Osteocyte (in vitro differentiated cells): ENCODE data around the gene NXPE2. TPM values are rescaled to one million over a fixed set of nuclear protein-coding genes. Genes with fewer than 3 reads are reported as not detected.

Experiments used
- DNase-seq: peaks from one replicate; pipeline ENCODE4 v3.0.0; 2021; ENCODE audit warnings: mixed read lengths; ENCODE audit not compliant: unreplicated experiment; ENCODE audit errors: extremely low spot score
- H3K27ac Mint-ChIP-seq: one replicate; pipeline ENCODE4 v1.8.0; 2021; ENCODE audit warnings: mild to moderate bottlenecking, mixed read lengths; ENCODE audit not compliant: unreplicated experiment
- H3K27me3 Mint-ChIP-seq: one replicate; pipeline ENCODE4 v1.8.0; 2021; ENCODE audit warnings: mixed read lengths; ENCODE audit not compliant: unreplicated experiment
- H3K36me3 Mint-ChIP-seq: one replicate; pipeline ENCODE4 v1.8.0; 2021; ENCODE audit warnings: mixed read lengths; ENCODE audit not compliant: unreplicated experiment
- H3K4me1 Mint-ChIP-seq: one replicate; pipeline ENCODE4 v1.8.0; 2021; ENCODE audit warnings: mixed read lengths; ENCODE audit not compliant: unreplicated experiment
- H3K4me3 Mint-ChIP-seq: one replicate; pipeline ENCODE4 v1.8.0; 2021; ENCODE audit warnings: mild to moderate bottlenecking, moderate library complexity, mixed read lengths; ENCODE audit not compliant: unreplicated experiment
- H3K9me3 Mint-ChIP-seq: one replicate; pipeline ENCODE4 v1.8.0; 2021; ENCODE audit warnings: mixed read lengths; ENCODE audit not compliant: unreplicated experiment
- total RNA-seq: library from RNA; stranded (reverse); gene quantifications from 2 replicates; pipeline ENCODE4 v1.2.1, GENCODE V29; 2021
- TF ChIP-seq, protein P1 (sequence below): fragments of 200-600 bp; sonication (generic); IDR thresholded peaks from 2 replicates; pipeline ENCODE4 v1.5.0; 2021; ENCODE audit warnings: antibody characterized with exemption, mild to moderate bottlenecking, moderate library complexity

The NXPE2 gene
- total RNA-seq, 1 donor from 2014 or later, result not detected

DNA sequence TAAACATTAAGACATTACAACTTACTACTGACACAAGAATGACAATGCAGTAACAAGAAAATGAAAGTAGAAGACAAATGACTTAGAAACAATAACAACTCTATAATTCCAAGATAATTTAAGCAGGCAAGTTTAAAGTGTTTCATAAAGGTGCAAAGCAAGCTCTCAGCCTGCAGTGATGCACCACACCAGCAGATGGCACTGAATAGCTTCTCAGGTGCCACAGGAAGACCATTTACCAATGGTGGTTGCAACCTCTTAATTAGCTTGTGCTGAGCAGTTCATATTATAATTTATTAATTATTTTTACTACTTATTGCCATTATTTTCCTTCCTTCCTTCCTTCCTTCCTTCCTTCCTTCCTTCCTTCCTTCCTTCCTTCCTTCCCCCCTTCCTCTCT lies 60.6 kb downstream of the NXPE2 start:
- peaks cover 8% of the 10 kb centered on the region for H3K27me3 Mint-ChIP-seq
- peaks cover 7% of the 10 kb centered on the region for H3K9me3 Mint-ChIP-seq
- DNase-seq, result no peak

DNA sequence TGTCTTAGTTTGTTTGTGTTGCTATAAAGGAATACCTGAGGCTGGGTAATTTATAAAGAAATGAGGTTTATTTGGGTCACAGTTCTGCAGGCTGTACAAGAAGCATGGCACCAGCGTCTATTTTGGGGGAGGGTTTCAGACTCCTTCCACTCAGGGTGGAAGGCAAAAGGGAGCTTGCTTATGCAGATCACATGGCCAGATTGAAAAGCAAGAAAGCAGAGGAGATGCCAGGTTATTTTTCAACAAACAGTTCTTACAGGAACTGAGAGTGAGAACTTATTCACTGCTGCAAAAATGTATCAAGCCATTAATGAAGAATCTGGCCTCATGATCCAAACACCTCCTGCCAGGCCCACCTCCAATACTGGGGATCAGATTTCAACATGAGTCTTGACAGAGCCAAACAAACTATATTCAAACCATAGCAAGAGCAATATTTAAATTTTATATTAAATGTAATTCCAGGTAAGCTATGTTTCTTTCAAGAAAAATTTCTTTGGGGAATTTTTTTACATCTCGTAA lies 66.9 kb downstream of the NXPE2 start:
- H3K9me3 Mint-ChIP-seq, result peaks cover 7% of the 10 kb centered on the region
- no peaks in the 10 kb centered on the region for H3K4me1 Mint-ChIP-seq
- DNase-seq, result no peak
- H3K4me3 Mint-ChIP-seq, result no peak overlapping the region
- no peaks in the 10 kb centered on the region for H3K36me3 Mint-ChIP-seq
- TF ChIP-seq, protein P1, sequence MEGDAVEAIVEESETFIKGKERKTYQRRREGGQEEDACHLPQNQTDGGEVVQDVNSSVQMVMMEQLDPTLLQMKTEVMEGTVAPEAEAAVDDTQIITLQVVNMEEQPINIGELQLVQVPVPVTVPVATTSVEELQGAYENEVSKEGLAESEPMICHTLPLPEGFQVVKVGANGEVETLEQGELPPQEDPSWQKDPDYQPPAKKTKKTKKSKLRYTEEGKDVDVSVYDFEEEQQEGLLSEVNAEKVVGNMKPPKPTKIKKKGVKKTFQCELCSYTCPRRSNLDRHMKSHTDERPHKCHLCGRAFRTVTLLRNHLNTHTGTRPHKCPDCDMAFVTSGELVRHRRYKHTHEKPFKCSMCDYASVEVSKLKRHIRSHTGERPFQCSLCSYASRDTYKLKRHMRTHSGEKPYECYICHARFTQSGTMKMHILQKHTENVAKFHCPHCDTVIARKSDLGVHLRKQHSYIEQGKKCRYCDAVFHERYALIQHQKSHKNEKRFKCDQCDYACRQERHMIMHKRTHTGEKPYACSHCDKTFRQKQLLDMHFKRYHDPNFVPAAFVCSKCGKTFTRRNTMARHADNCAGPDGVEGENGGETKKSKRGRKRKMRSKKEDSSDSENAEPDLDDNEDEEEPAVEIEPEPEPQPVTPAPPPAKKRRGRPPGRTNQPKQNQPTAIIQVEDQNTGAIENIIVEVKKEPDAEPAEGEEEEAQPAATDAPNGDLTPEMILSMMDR, result no peak
- no peak overlapping the region for H3K27ac Mint-ChIP-seq
- no peaks in the 10 kb centered on the region for H3K27me3 Mint-ChIP-seq

More for the DNA sequence above, 60.6 kb downstream of the NXPE2 start:
- Mint-ChIP-seq H3K36me3 (no peaks in the 10 kb centered on the region), H3K4me1 (no peaks in the 10 kb centered on the region), H3K4me3 (no peak overlapping the region), H3K27ac (no peak overlapping the region)
- TF ChIP-seq, protein P1, result peak; percentile 75

DNA sequence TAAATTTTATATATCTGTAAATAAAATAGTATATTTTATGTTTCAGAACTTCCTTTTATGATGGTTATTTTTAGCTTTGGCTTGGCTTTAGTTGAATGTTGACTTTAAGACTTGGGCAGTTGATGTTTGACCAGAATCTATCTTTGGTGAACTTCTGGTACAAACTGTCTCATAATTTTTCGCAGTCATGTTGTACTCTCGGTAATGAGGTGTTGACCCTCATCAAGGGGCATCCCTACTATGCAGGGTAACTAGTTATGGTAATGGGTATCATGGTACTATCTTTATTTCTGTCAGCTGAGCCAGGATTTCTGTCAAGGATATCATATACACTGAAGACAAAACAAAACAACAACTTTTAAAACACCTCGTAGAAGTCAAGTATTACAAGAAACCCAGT lies 67.7 kb downstream of the NXPE2 start:
- Mint-ChIP-seq H3K27ac (no peak overlapping the region), H3K36me3 (no peaks in the 10 kb centered on the region), H3K4me1 (no peaks in the 10 kb centered on the region), H3K9me3 (peaks cover 7% of the 10 kb centered on the region), H3K27me3 (no peaks in the 10 kb centered on the region), H3K4me3 (no peak overlapping the region)
- TF ChIP-seq, protein P1, result no peak
- DNase-seq, result no peak

Other genes with a start within 250 kb of the NXPE2 start
- gene REXO2, start 239.1 kb upstream of the NXPE2 start, total RNA-seq, result 116 and 124 TPM in 2 replicates
- gene NXPE1, start 118.6 kb upstream of the NXPE2 start, total RNA-seq, result not detected in 2 replicates
- not detected in 2 replicates for gene NXPE4, start 82.7 kb upstream of the NXPE2 start, total RNA-seq